ENCODE results near the gene MTA3.

GRCh38 chr2:42771546-42772153, 203.2 kb downstream of the MTA3 start:
- TF ChIP-seq CREB1 (IDR thresholded peaks at IDR 0.05) (no peak), RXRA (IDR thresholded peaks at IDR 0.05; ENCODE audit: insufficient read depth, low read depth, low read length) (no peak), CTCF (IDR thresholded peaks at IDR 0.05; ENCODE audit: control extremely low read depth in 1 of 3, insufficient read depth in 1 of 3, low read depth in 1 of 3, low read length in 3 of 3) (no peak), TEAD4 (IDR thresholded peaks at IDR 0.05; ENCODE audit: low read depth, low read length) (no peak), SUZ12 (IDR thresholded peaks at IDR 0.05; ENCODE audit: low read length) (no peak), CHD1 (IDR thresholded peaks at IDR 0.05; ENCODE audit: low read depth, low read length) (no peak), POLR2A (IDR thresholded peaks at IDR 0.05; ENCODE audit: control extremely low read depth in 1 of 2, low read depth in 2 of 2, low read length in 2 of 2) (no peak), USF2 (IDR thresholded peaks at IDR 0.05; ENCODE audit: low read length) (no peak), MAFK (IDR thresholded peaks at IDR 0.05; ENCODE audit: low read depth, low read length) (no peak), EGR1 (IDR thresholded peaks at IDR 0.05; ENCODE audit: borderline replicate concordance, low read depth, low read length) (no peak), MAX (IDR thresholded peaks at IDR 0.05) (no peak), SP1 (IDR thresholded peaks at IDR 0.05; ENCODE audit: low read depth, low read length) (no peak)

All from H1 (cell line).